Measurements from ENCODE around the gene CNTNAP5.
A peak's percentile ranks its signal among the peaks of the same experiment; 100 is the strongest.

The CNTNAP5 gene

DNA sequence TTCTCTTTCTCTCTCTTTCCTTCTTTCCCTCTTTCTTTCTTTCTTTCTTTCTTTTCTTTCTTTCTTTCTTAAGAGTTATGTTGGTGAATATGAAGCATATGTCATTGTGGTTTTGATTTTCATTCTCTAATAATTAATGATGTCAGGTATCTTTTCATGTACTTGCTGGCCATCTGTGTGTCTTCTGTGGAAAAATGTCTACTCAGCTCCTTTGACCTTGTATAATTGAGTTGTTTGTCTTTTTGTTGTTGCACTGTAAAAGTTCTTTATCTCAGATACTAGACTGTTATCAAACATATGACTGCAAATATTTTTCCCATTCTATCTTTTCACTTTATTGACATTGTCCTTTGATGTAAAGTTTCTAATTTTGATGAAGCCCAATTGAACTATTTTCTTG lies 645.1 kb downstream of the CNTNAP5 start:
- Histone ChIP-seq H3K27me3 (ENCODE audit: control insufficient read depth in 1 of 2, insufficient read depth in 1 of 2, low read length in 2 of 2) (no peaks in the 10 kb centered on the region), H4K91ac (ENCODE audit: low read length) (no peak overlapping the region), H3K4me3 (ENCODE audit: insufficient read depth in 1 of 2, low read depth in 1 of 2, low read length in 2 of 2) (no peak overlapping the region)

DNA sequence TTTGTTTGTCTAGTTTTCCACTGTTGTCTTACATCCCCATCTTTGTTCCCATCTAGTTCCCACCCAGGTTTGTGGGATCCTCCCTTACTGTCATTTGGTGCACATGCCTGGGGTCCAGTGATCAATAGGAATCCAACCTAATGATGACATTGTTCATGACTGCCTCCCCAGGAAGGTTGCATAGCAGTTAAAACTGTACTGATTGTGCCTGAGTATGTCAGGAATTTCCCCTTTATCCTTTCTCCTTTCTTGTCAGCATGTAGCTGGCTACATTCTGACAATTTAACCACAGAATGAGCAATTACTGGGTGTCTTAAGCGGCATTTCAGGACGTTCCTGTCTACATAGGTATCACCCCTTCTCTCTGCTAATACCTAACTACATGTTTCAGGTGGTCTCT lies 653.0 kb downstream of the CNTNAP5 start:
- Histone ChIP-seq H3K27me3 (ENCODE audit: control insufficient read depth in 1 of 2, insufficient read depth in 1 of 2, low read length in 2 of 2) (no peaks in the 10 kb centered on the region), H4K8ac (ENCODE audit: low read length) (no peak overlapping the region), H2AFZ (ENCODE audit: low read depth, low read length) (no peak overlapping the region), H3K4me3 (ENCODE audit: insufficient read depth in 1 of 2, low read depth in 1 of 2, low read length in 2 of 2) (no peak overlapping the region), H3K36me3 (ENCODE audit: control insufficient read depth in 1 of 2, insufficient read depth in 2 of 2, low read depth in 1 of 2, low read length in 2 of 2) (no peaks in the 10 kb centered on the region), H3K14ac (ENCODE audit: low read length in 2 of 2) (no peak overlapping the region), H3K4me1 (ENCODE audit: control insufficient read depth, insufficient read depth, low read depth, low read length) (no peaks in the 10 kb centered on the region), H3K23ac (ENCODE audit: low read length in 2 of 2) (no peak overlapping the region), H3K18ac (ENCODE audit: low read depth in 1 of 2, low read length in 2 of 2) (no peak overlapping the region), H3K4ac (ENCODE audit: low read depth in 1 of 2, low read length in 2 of 2) (no peak overlapping the region), H3K27ac (ENCODE audit: low read length, poor library complexity, severe bottlenecking) (peak overlapping the region; percentile 73), H3K9me3 (ENCODE audit: control insufficient read depth, low read length) (peaks cover 25% of the 10 kb centered on the region), H2BK5ac (ENCODE audit: low read depth, low read length, poor library complexity, severe bottlenecking) (no peak overlapping the region), H2BK120ac (ENCODE audit: low read depth, low read length) (no peak overlapping the region), H3K4me2 (ENCODE audit: low read length, poor library complexity, severe bottlenecking) (no peak overlapping the region), H3K79me1 (replicated peaks; ENCODE audit: low read length, poor library complexity, severe bottlenecking) (no peaks in the 10 kb centered on the region), H3K9ac (ENCODE audit: low read length) (no peak overlapping the region), H2AK5ac (ENCODE audit: low read length, severe bottlenecking) (no peak overlapping the region), H2BK15ac (ENCODE audit: low read depth, poor library complexity, severe bottlenecking) (no peak overlapping the region), H2BK12ac (ENCODE audit: low read length in 2 of 2) (no peak overlapping the region), H4K91ac (ENCODE audit: low read length) (no peak overlapping the region)
- 46% methylated on average over 2 of the region's 2 CpGs for WGBS
- DNase-seq = no peak

More for the DNA sequence above, 645.1 kb downstream of the CNTNAP5 start:
- Histone ChIP-seq H4K8ac (ENCODE audit: low read length) (no peak overlapping the region), H2BK15ac (ENCODE audit: low read depth, poor library complexity, severe bottlenecking) (no peak overlapping the region), H3K23ac (ENCODE audit: low read length in 2 of 2) (no peak overlapping the region), H3K36me3 (ENCODE audit: control insufficient read depth in 1 of 2, insufficient read depth in 2 of 2, low read depth in 1 of 2, low read length in 2 of 2) (no peaks in the 10 kb centered on the region), H3K79me1 (replicated peaks; ENCODE audit: low read length, poor library complexity, severe bottlenecking) (no peaks in the 10 kb centered on the region), H3K9ac (ENCODE audit: low read length) (no peak overlapping the region), H2BK12ac (ENCODE audit: low read length in 2 of 2) (no peak overlapping the region), H2BK5ac (ENCODE audit: low read depth, low read length, poor library complexity, severe bottlenecking) (no peak overlapping the region), H2AFZ (ENCODE audit: low read depth, low read length) (no peak overlapping the region), H3K4me2 (ENCODE audit: low read length, poor library complexity, severe bottlenecking) (no peak overlapping the region), H3K9me3 (ENCODE audit: control insufficient read depth, low read length) (peaks cover 3% of the 10 kb centered on the region), H3K27ac (ENCODE audit: low read length, poor library complexity, severe bottlenecking) (no peak overlapping the region), H2BK120ac (ENCODE audit: low read depth, low read length) (no peak overlapping the region), H2AK5ac (ENCODE audit: low read length, severe bottlenecking) (no peak overlapping the region), H3K4ac (ENCODE audit: low read depth in 1 of 2, low read length in 2 of 2) (no peak overlapping the region), H3K14ac (ENCODE audit: low read length in 2 of 2) (no peak overlapping the region), H3K18ac (ENCODE audit: low read depth in 1 of 2, low read length in 2 of 2) (no peak overlapping the region), H3K4me1 (ENCODE audit: control insufficient read depth, insufficient read depth, low read depth, low read length) (no peaks in the 10 kb centered on the region)
- DNase-seq = no peak

DNA sequence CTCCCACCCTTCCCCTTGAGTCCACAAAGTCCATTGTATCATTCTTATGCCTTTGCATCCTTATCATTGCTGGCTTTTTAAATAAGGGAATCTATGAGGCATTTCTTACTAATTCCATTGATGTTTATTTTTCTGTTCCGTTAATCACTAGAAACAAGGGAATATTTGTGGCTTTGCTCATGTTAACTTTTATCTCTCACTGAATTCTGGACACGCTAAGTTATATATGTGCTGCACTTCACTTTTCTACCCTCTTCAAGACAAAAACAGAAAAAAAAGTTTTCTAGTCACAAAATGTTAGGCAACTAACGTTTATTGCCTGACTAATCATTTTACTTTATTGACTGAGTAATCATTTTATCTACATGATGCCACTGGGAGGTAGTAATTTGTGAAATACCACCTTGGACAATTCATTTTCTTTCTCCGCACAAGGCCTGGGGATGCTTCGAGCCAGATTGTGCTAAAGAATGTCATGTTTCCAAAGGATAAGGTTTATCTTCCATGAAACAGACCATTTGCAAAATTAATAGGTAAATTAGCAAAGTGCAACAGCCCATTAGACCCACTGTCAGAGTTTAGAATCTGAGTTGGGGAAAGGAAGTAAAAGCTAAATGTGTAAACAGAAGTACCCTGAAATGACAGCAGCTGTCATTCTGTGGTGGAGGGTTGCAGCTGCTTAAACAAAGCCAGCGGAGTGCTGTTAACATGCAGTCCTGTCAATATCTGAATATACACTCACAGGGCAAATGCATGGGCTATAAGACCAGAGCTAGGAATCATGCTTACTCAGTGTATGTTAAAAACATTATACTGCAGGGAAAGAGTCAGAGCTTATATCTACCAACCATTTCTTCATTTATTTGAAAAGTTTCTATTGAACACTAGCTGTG lies 658.7 kb downstream of the CNTNAP5 start:
- Histone ChIP-seq H2BK120ac (ENCODE audit: low read depth, low read length) (no peak overlapping the region), H4K8ac (ENCODE audit: low read length) (no peak overlapping the region), H2AFZ (ENCODE audit: low read depth, low read length) (no peak overlapping the region), H3K18ac (ENCODE audit: low read depth in 1 of 2, low read length in 2 of 2) (no peak overlapping the region), H4K91ac (ENCODE audit: low read length) (no peak overlapping the region), H3K14ac (ENCODE audit: low read length in 2 of 2) (no peak overlapping the region), H3K9ac (ENCODE audit: low read length) (no peak overlapping the region), H3K27me3 (ENCODE audit: control insufficient read depth in 1 of 2, insufficient read depth in 1 of 2, low read length in 2 of 2) (no peaks in the 10 kb centered on the region), H3K79me1 (replicated peaks; ENCODE audit: low read length, poor library complexity, severe bottlenecking) (no peaks in the 10 kb centered on the region), H3K4ac (ENCODE audit: low read depth in 1 of 2, low read length in 2 of 2) (no peak overlapping the region), H2BK15ac (ENCODE audit: low read depth, poor library complexity, severe bottlenecking) (no peak overlapping the region), H3K4me2 (ENCODE audit: low read length, poor library complexity, severe bottlenecking) (no peak overlapping the region), H2BK5ac (ENCODE audit: low read depth, low read length, poor library complexity, severe bottlenecking) (no peak overlapping the region), H3K27ac (ENCODE audit: low read length, poor library complexity, severe bottlenecking) (peak overlapping the region; percentile 62), H3K23ac (ENCODE audit: low read length in 2 of 2) (no peak overlapping the region), H3K4me1 (ENCODE audit: control insufficient read depth, insufficient read depth, low read depth, low read length) (no peaks in the 10 kb centered on the region), H3K36me3 (ENCODE audit: control insufficient read depth in 1 of 2, insufficient read depth in 2 of 2, low read depth in 1 of 2, low read length in 2 of 2) (no peaks in the 10 kb centered on the region), H2AK5ac (ENCODE audit: low read length, severe bottlenecking) (no peak overlapping the region), H2BK12ac (ENCODE audit: low read length in 2 of 2) (no peak overlapping the region), H3K9me3 (ENCODE audit: control insufficient read depth, low read length) (peaks cover 33% of the 10 kb centered on the region), H3K4me3 (ENCODE audit: insufficient read depth in 1 of 2, low read depth in 1 of 2, low read length in 2 of 2) (no peak overlapping the region)
- peak; percentile 30 for DNase-seq
- 68% methylated on average over 3 of the region's 6 CpGs for WGBS

DNA sequence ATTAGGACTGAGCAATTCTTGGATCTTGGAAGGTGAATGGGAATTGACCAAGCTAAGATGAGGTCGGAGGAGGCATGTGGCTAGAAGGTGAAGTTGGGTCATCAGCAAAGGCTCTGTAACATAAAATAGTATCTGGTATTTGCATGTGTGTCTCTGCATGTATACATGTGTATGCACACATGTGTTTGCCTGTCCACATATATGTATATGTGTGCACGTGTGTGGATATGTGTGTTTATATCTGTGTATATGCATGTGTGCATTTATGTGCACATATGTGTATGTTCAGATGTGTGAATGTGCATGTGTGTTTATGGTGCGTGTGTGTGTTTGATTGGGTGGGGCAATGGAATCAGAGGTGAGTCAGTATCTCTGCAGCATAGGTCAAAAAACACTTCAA lies 664.3 kb downstream of the CNTNAP5 start:
- Histone ChIP-seq H4K91ac (ENCODE audit: low read length) (no peak overlapping the region), H3K18ac (ENCODE audit: low read depth in 1 of 2, low read length in 2 of 2) (no peak overlapping the region), H2BK12ac (ENCODE audit: low read length in 2 of 2) (no peak overlapping the region), H2AFZ (ENCODE audit: low read depth, low read length) (no peak overlapping the region), H4K8ac (ENCODE audit: low read length) (no peak overlapping the region), H2AK5ac (ENCODE audit: low read length, severe bottlenecking) (no peak overlapping the region), H3K27ac (ENCODE audit: low read length, poor library complexity, severe bottlenecking) (no peak overlapping the region), H2BK5ac (ENCODE audit: low read depth, low read length, poor library complexity, severe bottlenecking) (no peak overlapping the region), H3K23ac (ENCODE audit: low read length in 2 of 2) (no peak overlapping the region), H3K27me3 (ENCODE audit: control insufficient read depth in 1 of 2, insufficient read depth in 1 of 2, low read length in 2 of 2) (no peaks in the 10 kb centered on the region), H2BK120ac (ENCODE audit: low read depth, low read length) (no peak overlapping the region), H3K4me1 (ENCODE audit: control insufficient read depth, insufficient read depth, low read depth, low read length) (no peaks in the 10 kb centered on the region), H2BK15ac (ENCODE audit: low read depth, poor library complexity, severe bottlenecking) (no peak overlapping the region), H3K9ac (ENCODE audit: low read length) (no peak overlapping the region), H3K14ac (ENCODE audit: low read length in 2 of 2) (no peak overlapping the region), H3K79me1 (replicated peaks; ENCODE audit: low read length, poor library complexity, severe bottlenecking) (no peaks in the 10 kb centered on the region), H3K4me3 (ENCODE audit: insufficient read depth in 1 of 2, low read depth in 1 of 2, low read length in 2 of 2) (peak overlapping the region in 1 of 2 experiments; percentile 23), H3K36me3 (ENCODE audit: control insufficient read depth in 1 of 2, insufficient read depth in 2 of 2, low read depth in 1 of 2, low read length in 2 of 2) (no peaks in the 10 kb centered on the region), H3K9me3 (ENCODE audit: control insufficient read depth, low read length) (peaks cover 61% of the 10 kb centered on the region), H3K4me2 (ENCODE audit: low read length, poor library complexity, severe bottlenecking) (no peak overlapping the region), H3K4ac (ENCODE audit: low read depth in 1 of 2, low read length in 2 of 2) (no peak overlapping the region)
- WGBS = 86% methylated on average over 3 of the region's 3 CpGs
- no peak for DNase-seq
